Measurements from ENCODE around the gene ZNF77.

GRCh38 chr19:2978166-2978767 lies 33.5 kb upstream of the ZNF77 start:
- TF ChIP-seq POLR2A (IDR thresholded peaks at IDR 0.05; ENCODE audit: low read length) (no peak), GATA1 (IDR thresholded peaks at IDR 0.05; ENCODE audit: low read depth, low read length) (no peak)
